Activated CD8-positive, alpha-beta memory T cell treated with anti-CD3 and anti-CD28 coated beads, Interleukin-2, amount 50 U/mL, for 1 hour (primary cell): ENCODE measurements around the gene SLC1A3.

Source experiments
- DNase-seq: peaks from one replicate; pipeline ENCODE4 v3.0.0-alpha.2; 2020; ENCODE audit errors: extremely low read depth

SLC1A3 gene

DNA sequence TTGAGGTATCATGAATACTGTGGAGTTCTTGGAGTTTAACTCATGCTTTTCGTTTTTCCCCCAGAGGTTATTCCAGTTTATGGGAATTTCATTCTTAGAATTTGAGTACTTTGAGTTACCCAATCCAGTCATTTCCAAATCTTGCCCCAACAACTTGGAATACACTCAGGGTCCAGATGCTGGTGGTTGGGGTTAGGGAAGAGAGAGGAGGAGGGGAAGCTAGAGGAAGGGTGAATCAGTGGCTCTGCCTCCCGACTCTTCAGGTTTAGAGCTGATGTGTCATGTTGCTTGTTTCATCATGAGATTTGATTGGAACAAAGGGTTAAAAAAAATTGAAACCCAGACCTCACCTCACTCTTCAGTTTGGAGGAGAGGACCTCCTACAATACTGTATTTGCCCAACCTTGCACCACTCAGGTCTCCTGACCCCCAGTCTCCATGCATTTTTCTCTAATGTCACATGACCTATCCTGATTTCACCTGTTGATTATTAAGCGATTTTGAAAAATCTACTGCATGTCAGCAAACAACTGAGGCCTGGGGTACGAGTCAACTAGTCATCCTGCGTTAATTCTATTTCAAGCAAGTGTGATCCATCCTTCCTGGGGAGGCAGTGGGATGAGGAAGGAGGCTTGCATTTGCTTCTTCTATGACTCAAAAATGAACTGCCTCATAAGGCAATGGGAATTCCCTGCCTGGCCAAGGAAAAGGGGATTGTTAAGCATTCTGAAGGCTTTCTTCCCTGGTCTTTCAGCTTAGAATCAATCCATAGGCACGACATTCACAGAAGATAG is 6.2 kb upstream of the SLC1A3 start:
- DNase-seq, result no peak

DNA sequence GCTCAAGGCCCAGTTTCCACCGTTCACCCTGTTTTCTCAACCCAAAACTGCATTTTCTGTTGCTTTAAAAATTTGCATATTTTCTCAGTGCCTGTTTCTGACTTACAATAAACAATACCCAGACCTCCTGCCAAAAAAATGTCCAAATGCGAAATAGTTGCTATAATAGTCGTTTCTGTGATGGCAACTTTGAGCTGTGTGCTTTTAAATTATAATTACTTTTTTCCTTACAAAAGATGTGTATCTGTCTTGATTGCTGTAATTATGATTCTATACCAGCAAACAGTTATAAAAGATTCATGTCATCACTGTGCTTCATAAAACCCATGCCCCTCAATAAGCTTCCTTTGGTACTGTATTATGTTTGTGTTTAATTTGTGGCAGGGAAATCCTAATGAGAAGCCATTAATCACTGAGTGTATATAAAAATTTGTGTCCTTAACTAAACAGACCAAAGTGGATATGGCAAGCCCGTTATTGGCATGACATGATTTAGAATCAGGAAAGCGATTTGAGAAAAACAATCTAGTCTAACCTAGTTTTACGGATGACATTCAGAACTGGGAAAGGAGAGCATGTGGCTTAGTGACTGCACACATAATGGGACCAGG is 5.4 kb upstream of the SLC1A3 start:
- DNase-seq, result no peak

DNA sequence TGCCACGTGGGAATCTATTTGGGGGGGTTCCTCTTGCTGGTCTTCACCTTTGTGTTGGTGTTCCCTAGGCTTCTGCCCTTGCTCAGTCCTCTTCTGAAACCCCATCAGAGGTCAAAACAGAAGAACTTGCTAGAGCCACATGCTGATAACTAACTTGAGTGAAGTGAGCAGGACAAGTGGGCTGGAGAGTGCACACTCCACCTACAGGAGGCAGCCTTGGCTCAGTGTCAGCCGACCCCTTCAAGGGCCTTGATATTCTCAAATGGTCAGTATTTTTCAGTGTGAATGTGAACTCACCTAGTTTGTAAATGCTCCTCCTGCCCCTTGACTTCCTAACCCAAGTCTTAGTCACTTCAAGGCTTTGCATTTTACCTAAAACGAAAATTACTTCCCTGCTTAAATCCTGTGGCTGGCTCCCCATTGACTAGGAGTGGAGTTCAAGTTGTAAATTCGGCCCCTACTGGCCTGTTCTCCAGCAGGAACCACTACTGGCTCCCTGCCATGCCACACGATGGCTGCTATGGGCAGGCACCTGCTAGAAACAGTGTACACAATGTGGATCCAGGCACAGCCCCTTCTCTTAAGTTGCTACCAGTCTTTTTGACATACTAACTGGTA is 3.6 kb upstream of the SLC1A3 start:
- DNase-seq, result no peak

DNA sequence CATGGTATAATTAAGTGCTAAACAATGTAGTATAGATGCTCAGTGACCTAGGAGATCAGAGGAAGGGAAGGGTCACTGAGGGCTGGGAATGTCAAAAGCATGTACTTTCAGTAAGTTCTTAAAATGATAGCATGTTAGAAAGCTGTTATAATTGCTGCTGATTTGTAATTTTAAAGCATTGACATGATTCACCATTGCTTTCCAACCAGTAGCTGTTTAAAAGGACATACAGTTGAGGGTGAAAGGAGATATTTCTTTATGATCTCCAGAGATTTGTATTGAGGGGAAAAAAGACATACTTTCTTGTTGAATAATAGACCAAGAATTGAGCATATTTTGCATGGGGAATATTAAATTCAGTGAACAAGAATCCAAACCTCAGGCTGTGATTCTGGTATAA is 1.2 kb upstream of the SLC1A3 start:
- no peak for DNase-seq

DNA sequence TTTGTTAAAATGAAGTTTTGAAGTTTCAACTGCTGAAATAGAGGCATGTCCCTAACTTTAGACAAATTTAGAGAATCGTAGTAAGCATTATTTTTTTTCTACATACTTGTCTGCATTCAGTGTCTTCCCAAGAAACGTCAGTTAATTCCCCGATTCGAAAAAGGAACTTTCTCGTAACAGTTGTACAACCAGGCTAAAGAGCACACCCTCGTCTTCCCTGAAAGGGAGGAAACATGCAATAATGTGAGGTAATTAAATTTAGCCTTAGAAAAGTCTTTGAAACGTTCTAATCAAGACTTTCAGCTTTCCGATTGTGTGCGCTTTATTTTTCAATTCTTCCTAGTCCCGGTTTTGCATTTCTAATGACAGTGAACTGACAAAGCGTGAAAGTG is 374 bp upstream of the SLC1A3 start:
- DNase-seq, result no peak

DNA sequence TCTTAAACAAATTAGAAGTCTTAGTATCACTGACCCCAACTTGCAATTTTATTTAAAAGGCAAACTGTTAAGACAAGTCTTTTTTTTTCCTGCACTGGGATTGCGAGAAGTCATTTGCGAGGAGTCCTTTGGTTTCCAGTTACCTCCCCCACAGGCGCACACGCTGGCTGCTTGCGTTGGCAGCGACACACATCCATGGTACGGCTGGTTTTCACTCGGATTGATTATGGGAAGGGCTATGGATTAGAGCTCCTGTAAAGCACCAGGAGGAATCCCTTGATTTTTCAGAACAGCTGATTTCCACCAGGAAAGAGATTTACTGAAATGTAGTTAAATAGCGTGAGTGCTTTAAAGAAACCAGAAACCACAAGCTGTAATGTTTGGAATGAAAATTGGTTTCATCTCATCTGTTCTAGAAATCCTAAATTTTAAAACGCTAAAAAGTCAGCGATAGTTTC is 737 bp downstream of the SLC1A3 start:
- DNase-seq, result no peak

DNA sequence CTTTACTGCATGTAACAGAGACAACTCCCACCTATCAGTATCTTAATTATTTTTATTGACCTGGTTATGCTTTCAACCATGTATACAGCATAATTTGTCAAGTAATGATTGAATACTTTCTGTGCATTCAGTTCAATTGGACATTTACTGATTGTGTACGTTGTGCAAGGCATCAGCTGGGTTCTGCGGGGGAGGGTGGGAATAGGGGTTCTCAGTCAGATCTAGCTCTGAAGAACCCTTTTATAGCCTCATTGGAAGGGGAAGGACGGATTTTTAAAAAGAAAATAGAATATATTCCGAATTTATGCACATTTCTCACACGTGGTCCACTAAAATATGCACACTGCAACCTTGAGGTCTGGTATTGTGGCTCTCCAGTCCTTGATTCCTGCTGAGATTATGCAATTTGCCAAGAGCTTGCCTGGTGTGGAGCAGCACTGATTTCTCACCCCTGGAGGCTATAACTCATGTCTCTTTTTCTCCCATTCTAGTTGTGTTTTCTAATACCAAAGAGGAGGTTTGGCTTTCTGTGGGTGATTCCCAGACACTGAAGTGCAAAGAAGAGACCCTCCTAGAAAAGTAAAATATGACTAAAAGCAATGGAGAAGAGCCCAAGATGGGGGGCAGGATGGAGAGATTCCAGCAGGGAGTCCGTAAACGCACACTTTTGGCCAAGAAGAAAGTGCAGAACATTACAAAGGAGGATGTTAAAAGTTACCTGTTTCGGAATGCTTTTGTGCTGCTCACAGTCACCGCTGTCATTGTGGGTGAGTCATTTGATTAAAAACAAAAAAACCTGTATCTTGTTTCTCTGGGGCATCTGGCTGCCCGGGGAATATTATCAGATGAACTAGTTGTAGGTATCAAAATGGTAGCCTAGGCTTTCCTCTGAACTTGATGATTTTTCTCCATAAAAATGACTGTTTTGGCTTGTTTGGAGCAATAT is 1.7 kb downstream of the SLC1A3 start:
- no peak for DNase-seq

DNA sequence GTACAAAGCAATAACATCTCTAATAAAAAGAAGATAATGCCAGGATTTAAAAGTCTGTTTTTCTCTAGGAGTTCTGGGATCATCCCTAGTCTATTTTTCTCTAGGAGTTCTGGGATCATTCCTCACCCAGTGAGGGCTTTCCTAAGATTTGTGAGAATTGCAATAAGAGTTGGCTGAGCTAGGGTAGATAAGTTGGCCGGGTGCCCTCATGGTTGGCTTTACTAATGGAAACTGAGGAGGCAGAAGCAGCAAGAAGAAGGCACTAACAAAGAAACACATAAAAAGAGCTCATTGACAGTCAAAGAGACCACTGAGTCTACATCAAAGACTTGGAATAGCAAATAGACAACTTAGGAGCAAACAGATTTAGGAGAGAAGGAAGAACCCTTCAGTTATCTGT is 4.2 kb downstream of the SLC1A3 start:
- no peak for DNase-seq

DNA sequence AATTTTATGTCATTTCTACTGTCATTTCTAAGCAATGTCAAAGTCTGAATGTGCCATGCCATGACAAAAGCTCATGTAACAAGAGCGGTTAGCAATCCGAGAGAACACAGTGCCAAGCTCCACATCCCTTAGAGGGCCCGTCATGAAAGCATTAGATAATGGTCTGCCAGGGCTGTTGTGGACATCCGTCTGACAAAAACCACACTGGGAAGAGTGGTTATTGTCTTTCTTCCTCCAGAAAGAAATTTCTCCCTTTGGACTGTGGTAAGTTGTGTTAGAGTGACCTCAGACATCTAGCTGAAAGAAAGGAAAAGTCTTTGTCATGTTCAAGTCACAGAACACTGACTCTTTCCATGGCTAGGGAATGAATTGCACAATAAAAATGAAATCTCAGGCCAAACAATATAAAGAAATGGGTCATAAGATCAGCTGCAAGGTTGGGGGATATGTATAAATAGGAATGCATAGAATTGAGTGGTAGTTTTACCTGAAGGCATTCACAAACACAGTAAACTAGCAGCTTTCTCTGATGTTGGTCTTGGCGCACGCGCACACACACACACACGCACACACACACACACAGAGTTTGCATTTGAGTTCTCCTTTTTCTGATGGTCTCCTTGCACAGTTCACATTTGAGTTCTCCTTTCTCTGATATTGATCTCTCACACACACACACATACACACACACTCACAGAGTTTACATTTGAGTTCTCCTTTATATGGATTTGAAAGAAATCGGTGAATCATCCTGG is 5.3 kb downstream of the SLC1A3 start:
- no peak for DNase-seq

DNA sequence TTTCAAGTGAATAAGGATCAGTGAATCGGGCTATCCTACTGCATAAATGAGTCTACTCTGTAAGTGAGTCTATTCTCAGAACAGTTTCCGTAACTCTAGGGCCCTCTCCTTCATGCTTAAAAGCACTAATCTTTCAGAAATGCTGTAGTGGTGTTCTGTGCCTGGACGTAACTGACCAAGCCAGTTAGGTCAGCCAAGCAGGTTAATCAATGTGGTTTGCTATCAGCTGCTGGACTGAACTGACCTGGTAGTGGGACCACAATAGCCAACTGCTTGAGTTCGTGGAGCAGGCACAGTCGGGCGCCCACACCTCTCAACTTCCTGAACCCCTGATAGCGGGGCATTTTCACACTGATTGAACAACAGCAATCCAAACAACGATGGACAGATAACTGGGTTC is 6.8 kb downstream of the SLC1A3 start:
- no peak for DNase-seq

DNA sequence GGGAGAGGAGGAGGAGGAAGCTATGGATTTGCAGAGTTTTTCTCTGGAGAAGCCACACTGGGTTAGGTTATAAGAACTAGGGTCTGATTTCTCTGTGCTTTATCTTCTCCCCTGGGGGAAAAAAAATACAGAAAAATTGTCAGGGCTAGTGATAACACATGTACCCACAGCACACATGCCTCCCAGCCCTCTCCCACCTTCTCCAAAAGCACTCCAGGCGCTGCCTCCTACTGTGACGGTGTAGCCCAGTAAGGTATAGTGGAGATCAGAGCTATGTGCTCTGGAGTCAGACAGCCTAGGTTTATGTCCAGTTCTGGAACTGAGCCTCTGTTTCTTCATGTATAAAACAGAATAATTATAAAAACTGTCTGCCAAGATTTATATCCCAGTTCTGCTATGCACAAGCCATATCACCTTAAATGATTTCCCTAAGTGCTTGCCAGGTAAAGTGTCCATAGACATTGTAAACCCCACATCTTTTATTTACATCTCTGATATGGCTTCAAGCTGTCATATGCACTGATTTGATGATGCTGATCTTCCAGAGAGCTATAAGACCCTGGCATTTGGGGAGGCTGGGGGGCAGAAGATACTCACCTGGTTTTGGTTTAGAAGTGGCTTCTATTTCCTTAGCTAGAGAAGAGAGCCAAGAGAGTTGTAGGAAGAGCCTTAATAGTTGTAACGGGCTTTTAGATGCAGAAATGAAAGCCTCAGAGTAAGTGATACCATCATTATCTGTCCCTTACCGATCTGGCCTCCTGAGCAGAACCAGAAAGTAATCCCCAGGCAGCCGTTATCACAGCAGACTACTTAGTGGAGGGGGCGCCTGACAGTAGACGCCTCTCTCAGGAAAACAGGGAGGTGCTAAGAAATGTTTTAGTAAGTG is 7.6 kb downstream of the SLC1A3 start:
- DNase-seq, result no peak

DNA sequence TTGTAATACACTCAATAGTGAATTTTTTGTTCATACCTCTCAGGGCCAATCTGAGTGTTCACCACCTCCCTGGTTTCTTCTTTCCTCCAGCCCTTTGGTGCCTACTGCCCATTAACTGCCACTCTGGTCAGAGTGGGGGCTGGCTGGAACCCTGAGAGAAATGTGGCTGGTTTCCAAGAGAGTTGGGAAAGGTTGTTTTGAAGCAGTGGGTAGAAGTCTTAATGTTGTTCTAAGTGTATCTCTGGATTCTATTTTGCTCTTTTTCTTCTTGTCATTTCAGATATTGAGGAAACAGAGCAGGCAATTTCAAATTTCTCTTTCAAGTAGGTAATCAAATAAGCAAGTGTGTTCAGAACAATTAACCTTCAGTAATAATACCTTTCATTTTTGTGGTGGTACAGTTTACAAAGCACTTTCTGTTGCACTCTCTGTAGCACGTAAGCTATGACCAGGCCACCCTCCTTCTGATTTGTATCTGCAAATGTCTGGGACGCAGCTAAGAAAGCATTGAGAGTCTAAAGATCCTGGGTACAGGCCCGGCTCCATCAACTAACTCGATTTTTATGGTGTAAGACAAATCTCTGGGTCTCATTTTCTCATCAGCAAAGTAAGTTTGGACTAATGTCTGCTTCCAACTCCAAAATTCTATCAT is 8.4 kb downstream of the SLC1A3 start:
- DNase-seq, result no peak

DNA sequence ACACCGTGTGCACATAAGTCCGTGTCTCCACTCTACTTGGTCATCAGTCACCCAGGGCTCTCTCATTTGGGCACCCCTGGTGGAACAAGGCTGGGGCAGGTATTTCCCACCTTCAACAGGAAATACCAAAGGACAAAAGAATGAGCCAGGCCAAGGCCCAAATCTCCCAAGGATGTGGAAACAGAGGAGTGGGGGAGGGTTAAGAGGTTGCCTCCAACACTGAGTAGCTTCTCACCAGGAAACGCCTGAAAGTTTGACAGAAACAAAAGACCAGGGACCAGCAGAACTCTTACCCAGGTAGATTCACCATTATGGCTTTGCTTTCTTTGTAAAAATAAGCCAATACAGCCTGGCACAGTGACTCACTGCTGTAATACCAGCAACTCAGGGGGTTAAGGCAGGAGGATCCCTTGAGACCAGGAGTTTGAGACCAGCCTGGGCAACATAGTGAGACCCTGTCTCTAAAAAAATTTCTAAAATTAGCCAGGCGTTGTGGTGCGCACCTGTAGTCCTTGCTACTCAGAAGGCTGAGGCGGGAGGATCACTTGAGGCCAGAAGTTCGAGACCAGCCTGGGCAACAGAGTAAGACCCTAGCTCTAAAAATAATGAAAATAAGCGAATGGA is 12.7 kb downstream of the SLC1A3 start:
- no peak for DNase-seq

DNA sequence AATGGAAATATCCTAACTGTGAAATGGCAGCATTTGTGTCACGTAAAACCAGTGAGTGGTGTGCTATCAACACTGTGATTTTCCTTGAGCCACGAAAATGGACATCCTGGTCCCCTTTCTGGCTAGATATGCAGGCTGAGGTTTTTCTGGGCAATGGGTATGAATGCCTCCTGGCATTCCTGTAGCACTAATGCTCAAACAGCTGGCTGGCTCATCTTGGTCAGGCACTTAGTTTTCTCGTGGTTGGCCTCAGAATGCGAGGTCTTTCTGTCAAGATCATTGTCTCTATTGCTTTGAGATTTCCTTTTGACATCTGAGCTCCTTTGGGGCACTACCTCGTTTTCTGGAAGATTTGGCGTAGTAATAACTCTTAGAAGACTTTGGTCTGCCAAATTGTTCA is 15.6 kb downstream of the SLC1A3 start:
- DNase-seq, result no peak

DNA sequence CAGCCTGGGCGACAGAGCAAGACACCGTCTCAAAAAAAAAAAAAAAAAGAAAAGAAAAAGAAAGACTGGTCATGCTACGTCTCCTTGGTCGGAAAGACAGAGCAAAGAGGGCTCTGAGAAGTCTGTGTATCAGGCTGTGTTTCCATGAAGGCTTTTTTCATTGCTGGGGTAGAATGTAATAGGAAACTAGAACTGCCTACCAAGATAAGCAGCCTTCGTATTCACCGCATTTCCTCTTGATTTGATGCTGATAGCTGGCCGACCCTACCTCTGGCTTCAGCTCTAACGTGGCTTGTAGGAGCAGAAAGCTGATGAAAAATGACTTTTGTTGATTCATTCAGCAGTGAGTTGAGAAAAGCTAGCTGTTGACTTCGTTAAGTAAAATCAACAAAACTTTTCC is 17.4 kb downstream of the SLC1A3 start:
- no peak for DNase-seq

DNA sequence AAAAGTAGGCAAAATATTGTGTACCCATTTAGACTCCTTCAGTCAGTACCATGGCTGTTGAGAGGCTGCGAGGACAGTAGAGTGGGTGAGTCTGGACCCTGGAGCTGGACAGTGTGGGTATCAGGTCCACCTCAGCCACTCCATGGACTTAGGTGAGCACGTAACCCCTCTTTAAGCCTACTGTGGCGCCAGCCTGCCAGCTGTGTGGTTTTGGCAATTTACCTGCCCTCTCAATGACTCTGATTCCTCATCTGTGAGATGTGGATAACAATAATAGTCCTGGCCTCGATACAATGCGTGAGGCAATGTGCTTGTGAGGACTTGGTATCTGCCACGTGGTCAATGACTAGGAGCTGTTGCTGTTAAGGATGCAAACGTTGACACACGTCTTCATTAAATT is 17.9 kb downstream of the SLC1A3 start:
- DNase-seq, result no peak

DNA sequence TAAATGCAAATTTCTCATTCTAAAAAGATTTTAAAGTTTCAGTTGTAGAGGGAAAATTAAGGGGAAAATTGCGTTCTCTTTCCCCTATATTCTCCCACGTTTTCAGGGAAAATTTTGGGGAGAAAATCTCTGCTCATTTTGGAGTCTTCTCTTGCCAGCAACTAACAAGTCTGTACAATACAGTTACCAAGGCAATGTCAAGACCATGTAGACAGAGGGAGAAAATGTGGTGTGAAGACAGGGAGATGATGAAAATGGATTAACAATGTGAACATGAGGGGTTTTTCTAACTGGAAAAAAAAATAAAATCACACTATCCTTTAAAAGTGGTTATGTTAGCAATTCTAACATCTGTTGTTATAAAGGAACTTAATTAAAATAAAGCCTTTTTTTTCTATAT is 22.3 kb downstream of the SLC1A3 start:
- DNase-seq, result no peak

DNA sequence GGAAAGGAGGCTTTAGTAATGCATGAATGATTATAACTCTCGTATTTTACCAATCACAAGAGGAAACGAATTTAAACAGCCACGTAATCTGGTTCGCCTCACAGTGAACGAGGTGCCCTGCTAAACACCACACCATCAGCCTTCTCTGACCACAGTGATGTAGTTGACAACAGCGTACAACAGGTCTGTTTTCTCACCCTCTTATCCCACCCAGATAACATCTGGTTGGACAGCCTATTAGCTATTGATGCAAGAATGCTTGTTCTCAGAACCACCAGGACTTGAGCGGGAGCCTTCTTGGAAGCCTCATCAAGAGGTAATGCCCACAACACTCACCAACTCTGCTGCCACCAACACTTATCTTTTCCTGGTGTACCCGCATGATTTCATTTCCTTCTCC is 23.3 kb downstream of the SLC1A3 start:
- DNase-seq, result no peak
